GM19395 (cell line): ENCODE measurements around the gene DPM2.

Source experiments
- ATAC-seq: cut with Tn5 transposase; IDR thresholded peaks from one replicate; pipeline ENCODE4 v1.9.1; 2021; ENCODE audit warnings: mild to moderate bottlenecking, moderate library complexity; ENCODE audit not compliant: unreplicated experiment

DPM2 gene, protein sequence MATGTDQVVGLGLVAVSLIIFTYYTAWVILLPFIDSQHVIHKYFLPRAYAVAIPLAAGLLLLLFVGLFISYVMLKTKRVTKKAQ

DNA sequence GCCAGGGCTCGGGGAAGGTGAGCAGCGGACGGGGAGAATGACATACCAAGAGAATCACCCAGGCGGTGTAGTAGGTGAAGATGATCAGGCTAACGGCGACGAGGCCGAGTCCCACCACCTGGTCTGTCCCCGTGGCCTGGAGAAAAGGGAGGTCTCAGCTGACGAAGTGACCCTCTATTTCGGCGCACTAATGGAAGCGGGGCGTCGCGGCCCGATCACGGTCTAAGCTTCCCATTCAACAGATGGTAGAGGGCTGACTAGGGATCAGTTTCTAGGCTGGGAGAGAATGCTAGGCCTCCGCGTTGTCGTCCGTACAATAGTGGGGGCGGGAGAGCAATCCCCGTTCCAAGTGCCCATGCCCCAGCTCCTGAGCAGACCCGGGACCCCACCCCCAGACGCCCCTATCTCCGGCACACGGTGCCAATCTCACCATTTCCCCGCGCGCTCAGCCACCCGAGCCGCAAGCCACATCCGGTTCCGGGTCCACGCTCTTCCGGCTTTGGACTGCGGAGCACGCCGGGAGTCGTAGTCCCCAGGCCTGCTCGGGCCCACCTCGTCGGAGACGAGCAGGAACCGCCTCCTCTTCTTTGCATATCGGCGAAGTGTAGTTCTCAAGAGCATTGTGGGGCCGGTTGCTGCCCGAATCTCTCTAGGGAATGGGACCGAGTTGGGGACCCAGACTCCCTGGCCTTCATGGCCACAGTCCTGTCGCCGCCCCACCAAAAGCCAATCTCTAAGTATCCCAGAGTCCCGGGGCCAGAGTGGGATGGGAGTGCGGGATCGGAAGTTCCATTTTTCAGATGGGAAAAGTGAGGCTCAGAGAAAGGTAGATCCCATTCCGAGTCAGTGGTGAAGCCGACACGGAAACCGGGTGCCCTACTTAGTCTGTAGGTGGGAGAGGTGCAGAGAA is at the start of gene DPM2:
Gene DPM2 (minus strand): TSS at position 467 of the 910 bp plus-strand sequence. CDS start 34 bp downstream, at position 433.
- peak; percentile 86 for ATAC-seq

DNA sequence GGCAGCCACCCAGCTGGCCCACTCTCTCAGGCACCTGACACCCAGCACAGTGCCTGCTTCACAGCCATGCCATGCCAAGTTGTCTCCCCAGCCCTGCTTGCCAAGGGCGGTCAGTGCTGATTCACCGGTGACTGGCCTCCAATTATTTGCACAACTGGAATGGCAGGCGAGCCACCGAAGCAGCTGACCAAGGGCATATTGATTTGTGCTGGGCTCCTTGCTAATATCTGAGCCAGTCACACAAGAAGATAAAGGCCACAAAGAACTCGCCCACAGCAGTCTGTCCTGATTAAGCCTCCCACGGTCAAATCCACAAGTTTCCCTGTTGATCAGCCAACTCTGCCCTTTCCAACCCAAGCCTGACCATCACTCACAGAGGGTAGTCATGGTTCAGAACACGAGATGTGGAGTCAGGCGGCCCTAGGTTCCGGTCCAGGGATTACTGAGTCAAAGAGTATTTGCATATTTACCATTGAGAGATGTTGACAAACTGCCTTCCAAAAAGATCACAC is 49.5 kb upstream of the DPM2 start:
- no peak for ATAC-seq

DNA sequence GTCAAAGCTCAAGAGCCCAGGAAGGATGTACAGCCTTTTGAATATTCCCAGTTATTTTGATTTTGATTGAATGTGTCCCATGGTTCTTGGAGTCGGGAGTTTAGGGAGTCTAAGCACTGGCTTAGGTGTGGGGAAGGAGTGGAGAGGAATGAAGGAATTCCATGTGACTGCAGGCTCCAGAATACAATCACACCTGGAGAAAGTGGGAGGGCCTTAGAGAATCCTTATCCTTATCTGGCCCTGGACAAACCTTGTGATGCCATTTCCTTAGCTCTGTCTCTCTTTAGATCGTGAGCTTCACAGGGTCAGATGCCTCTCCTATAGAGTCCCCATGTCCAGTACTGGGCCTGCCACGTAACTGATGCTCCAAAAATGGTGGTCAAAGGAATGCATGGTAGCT is 47.4 kb upstream of the DPM2 start:
- ATAC-seq = no peak

DNA sequence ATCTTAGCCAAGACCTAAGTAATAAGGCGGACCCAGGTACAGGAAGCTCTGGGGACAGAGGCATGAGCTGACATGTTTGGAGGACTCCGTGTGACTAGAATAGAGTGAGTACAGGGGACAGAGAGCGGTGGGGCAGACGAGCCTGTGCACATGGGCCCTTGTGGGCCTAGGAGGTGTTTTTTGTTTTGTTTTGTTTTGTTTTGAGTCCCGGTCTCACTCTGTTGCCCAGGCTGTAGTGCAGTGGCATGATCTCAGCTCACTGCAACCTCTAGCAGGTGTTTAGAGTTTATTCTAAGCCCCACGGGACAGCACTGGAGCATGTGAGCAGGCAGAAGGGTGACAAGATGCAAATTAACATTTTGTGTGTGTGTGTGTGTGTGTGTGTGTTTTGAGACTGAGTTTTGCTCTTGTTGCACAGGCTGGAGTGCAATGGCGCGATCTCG is 46.2 kb upstream of the DPM2 start:
- peak; percentile 33 for ATAC-seq

DNA sequence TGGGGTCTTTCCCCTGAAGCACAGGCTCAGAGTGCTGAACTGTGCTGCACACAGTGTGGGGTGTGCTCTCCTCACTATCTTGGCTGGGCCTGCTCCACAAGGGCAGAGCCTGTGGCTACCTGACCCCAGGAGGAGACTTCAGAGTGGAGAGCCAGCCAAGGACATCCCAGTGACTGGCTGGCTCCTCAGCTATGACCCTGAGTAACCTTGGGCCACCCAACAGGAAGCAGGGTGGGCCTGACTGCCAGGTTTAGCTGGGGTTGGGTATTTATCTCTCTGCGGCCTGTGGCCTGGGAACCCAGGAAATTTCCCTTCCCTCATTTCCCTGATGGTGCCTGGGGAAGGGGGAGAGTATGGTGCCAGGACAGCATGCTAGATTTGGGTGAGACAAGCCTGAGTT is 45.3 kb upstream of the DPM2 start:
- no peak for ATAC-seq

DNA sequence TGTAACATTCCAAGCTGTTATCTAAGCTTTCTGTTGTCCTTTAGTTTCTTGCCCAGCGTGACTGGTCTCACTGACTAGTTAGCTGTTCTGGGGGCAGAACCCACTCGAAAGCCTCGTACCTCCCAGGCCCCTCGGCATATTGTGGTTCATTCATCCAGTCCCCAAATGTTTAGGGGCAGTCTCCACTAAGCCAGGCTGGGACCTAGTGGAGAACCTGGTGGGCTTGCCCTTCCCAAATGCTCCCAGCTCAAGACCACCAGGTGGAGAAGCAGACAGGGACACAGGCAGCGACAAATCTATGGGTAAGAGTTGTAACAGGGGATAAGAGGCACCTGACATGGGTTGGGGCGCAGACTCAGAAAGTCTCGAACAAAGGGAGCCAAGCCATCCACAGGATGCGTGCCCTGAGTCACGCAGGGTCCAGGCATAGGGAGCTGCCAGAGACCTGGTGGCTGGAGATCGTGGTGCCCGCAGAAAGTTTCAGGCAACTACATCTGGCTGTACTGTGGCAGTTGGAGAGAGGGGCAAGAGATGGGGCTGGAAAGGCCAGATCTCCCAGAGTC is 44.0 kb upstream of the DPM2 start:
- ATAC-seq = no peak

DNA sequence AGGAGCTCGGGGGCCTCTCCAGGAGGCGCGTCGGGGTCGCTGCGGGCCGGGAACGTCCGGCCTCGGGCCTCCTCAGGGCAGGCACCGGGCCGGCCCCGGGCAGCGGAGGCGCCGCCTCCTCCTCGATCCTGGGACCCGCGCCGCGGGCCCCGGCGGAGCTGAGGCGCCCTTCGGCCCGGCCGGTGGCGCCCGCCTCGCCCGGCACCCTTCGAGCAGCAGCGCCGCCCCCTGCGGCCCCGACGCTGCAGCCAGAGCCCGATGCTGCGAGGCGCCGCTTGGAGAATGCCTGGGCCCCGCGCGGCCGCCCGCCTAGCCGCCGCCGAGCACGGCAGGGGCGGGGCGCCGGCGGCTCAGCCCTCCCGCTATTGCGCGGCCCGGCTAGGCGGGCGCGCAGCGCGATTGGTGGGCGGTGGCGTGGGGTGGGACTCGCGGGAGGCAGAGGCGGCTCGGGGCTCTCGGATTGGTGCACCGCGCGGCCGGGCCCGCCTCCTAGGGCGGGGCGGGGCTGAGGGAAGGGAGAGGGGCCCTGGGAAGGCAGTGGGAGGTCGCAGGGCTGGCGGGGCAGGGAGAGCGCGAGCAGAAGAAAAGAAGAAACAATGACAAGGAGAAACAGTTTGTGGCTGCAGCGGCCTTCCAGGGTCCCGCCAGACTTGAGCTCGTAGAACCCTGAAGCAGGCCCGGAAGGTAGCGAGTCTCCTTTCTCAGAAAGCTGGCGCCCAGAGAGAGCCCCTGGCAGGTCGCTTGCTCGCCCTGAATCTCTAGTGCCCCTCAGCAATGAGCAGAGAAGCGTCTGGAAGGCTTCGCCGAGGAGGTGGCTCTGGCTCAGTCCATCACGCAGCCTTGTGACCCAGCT is 43.3 kb upstream of the DPM2 start, which contains the start of gene EEIG1:
Gene EEIG1 (minus strand): TSS at position 284 of the 853 bp plus-strand sequence. CDS start 852 bp downstream, outside the sequence.
- peak; percentile 66 for ATAC-seq

DNA sequence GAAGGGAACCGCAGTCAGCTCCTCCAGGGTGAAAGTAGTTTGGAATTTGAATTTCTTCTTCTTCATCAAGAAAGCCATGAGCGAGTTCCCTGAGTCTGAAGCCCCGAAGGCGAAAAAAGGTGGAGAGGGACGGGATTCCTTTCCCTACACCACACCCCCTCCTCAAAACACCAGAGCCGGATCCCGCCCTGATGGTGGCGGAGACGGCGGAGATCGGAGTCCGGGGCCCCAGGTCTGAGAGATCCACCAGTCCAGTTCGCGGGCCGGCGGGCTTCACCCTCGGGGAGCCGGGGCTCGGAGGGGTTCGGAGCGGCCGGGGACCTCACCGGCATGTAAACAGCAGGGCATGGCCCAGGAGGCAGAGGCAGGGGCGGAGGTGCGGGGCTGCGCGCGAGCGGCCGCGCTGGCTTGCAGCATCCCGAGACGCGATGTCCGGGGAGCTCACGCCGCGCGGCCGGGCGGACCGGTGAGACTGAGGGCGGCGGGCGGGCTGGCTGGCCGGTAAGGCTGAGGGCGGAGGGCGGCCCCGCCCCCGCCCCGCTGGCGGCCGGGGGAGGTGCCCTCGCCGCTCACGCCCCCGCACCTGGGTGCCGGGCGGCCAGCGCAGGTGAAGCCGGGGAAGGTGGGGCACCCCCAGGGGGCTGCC is 42.5 kb upstream of the DPM2 start:
- peak; percentile 26 for ATAC-seq

DNA sequence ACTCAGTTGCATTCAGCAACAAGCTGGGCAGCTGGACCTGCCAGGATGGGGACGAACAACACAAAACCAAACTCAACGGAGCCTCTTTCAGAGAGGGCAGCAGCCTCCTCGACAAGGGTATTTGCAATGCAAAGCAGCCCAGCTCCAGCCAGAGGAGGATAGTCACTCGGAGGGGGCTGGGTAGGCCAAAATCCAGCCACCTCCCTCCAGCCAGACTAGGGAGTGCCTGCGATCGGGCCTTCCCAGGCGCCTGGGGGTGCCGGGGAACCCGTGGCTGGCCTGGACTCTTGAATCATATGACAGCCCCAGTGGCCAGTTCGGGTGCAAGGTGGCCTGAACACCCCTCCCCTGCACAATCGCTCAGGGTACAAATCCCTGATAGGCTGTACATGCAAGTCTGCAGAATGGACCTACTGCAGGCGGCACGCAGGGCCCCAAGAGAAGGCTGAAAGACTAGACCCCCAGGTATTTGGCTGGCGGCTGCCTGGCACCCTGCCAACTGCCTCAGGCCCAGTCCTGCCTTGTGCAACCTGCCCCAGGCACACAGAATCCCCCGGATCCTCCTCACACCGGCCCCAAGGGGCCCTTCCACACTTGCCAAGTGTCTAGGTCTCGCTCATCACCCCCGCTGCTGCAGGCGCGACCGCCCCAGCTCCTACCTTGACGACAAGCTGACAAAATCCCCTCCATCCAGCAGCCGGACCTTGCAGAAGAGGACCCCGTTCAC is 41.8 kb upstream of the DPM2 start:
- no peak for ATAC-seq

DNA sequence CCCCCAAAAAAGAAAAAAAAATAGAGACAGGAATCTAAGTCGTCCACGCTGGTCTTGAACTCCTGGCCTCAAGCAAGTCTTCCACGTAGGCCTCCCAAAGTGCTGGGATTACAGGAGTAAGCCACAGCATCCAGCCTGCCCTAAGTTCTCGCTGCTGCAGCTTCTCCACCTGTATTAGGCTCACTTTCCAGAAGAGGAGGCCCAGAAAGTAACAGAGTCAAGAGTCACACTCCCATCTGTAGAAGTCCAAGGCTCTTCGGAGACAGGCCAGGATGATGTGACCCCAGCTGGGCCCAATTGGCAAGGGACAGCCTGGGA is 41.3 kb upstream of the DPM2 start:
- no peak for ATAC-seq

DNA sequence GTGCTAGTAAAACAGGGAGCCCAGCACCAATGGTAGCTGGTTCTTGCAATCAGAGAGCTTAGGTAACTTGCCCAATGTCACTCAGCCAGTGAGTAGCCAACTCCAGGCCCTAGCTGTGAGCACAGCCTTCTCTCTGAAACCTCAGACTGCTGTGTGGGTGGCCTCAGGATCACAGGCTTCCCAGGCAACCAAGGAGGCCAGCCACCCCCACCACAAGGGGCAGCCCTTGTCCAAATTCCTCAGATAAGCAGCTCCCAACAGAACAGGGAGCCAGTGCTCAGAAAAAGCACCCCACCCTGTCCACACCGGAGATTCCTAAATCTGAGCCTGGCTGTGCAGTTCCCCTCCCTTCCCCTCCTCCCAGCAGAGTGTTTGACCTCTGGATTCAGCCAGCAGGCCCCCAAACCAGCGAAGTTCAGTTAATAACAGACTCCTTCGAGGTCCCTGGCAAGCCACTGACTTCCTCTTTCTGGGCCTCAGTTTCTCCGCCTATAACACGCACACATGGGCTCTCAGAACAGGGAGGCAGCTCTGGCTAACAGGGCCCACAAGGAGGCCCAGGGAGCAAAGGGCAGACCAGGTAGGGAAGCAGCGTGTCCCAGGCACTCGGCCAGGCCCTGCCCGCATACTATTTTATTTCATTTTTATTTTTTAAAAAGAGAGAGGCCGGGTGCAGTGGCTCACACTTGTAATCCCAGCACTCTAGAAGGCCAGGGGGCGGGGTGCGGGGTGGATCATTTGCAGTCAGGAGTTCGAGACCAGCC is 40.4 kb upstream of the DPM2 start:
- ATAC-seq = no peak

DNA sequence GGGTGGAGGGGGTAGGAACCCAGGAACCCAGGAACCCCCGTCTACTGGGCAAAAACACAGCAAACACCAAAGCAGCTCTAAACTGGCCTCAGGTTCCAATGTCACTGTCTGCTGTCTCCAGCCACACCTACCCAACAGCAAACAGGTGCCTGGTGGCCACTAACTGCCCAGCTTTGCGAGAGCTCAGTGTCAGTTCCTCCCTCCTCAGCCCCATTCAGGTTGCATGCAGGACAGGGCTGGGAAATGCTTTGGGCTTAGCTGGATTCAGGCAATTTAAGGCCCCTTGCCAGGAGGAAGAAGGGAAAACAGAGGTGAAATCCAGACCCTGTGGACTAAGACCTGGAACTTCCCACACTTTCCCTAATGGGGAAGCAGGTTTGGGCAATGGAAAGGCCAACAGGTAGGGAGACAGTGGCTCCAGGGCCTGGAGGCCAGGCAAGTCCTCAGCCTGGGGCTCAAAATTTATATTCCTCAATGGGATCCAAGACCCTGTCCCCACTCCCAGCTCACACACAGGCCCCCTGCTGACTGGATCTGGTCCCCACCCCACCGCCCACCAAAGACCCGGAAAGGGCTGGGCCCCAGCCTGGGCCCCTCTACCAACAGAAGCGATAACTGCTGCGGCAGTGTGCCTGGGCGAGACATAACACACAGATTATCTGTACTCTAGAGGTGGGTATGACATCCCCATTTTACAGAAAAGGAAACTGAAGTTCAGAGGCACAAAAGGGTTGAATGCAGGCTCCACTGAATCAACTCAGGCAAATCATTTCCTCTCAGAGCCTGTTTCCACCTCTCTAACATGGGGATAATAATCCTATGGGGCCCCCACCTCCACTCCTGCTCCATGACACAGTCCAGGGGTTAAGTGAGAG is 39.6 kb upstream of the DPM2 start:
- ATAC-seq = no peak

DNA sequence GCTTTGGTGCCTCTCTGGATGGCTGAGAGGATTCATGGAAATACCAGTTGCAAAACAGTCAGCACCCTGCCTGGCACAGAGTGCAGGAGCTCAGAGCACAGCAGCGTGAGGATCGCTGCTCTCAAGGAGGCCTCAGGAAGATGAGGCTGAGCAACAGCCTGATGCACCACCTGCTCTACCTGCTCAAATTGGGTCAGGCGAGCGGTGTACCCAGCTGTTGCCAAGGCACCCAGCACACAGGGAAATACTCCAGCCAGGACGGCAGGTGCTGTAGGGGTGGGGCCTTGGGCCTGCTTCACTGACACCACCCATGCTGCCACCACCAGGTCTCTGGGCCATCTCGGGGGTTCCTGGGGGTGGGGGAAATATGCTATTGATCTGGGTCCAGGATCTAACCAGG is 38.8 kb upstream of the DPM2 start:
- no peak for ATAC-seq

DNA sequence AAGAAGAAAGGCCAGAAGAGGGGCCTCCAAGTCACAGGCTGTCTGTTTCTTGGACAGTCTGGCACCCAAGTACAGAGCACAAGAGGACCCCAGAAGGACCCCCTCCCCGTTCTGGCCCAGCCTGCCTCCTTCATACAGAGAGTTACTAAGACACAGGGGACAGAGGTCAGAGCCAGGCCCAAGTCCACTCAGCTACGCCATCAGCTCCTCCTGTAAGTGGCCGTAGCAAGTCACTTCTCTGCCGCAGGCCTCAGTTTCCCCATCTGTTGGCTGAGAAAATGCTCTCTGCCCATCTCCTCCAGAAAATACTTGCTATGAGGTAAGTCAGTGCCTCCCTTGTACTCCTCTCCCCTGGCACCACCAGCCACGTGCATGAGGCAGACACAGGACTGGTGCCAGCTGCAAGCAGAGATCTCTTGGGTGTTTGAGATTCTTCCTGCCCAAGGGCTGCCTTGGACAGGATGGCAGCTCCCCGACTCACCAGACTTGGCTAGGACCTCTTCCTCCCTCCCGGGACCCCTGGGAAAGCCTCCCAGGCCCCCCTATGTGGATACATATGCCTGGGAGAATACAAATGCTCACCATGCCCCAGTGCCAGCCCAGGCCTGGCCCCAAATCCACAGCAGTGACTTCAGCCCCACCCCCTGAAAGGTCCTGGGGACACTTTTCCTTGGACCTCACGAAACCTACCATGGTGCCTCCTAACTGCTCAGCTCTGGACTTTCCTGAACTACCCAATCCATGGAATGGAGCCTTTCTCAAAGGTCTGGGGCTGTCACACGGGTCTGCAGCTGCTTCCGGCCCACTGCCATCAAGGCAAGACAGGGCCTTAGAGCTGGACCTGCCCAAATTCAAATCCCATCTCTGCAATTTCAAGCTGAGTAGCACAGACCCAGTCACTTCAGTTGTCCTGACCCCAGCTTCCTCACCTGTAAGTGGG is 38.0 kb upstream of the DPM2 start:
- no peak for ATAC-seq

DNA sequence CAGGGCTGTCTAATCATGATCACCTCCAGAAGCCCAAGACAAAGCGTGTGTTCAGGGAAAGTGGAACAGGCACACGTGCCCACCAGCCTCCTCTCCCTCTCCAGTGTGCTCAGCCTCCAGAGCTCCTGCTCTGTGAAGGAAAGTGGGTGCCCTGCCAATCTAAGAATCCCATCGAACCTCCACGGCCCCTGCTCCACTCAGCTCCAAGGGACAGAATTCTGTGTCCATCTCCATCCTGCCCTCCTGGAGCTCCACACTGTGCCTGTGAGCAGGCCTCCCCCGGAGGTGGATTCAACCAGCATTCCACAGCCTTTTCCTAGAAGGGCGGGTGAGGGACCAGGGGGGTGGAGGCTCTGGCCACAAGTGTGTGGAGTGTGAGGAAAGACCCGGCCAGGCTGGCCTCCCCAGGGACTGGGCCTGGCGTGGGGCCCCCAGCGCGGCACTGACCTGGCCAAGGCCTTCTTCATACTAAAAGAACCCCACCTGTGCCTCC is 37.2 kb upstream of the DPM2 start:
- ATAC-seq = no peak

DNA sequence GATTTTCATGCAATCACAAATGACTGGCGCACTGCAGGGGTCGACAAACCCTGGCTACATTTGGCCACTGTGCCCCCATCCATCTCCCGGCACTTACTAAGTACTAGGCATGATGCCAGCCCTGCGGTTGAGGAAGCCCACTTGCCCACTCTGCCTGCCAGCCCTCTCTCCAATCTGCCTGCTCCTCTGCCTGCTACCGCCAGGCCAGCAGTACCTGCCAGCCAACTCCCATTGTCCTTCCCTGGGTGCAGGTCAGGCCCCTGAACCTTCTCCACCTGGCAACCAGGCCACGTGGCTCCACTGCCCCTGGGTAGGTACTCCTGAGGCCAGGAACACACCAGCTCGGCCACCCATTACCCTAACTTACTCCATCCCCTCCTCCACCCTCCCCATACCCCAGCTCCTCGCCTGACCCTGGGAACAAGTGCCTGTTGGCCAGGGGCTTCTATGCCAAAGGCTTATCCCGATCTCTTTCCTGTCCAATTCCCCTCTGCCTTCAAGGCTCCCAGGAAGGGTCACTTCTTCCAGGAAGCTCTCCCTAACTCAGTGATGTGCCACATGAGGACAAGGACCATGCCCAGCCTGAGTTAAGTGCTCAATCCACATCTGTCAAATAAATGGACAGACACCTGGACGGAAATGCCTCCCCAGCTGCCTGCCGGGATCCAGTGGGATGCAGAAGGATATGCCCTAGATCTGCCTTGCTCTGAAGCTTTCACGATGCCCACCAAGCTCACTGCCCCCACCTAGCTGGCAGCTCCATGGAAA is 36.5 kb upstream of the DPM2 start:
- no peak for ATAC-seq
